Islet of Langerhans (tissue), 1 donor: ENCODE results near the gene NEO1.
"Not testable (repeated sequence)": the region's sequence is repeated elsewhere in the genome, so short reads cannot be mapped to it uniquely, and the experiment has no call there.

Experiments used
- FAIRE-seq: peaks from one replicate; lab custom pipeline; 2011; peaks lifted over from hg19 to GRCh38; lab: Jason Lieb, UNC

Gene NEO1

GRCh38 chr15:73265536-73266153, 213.4 kb downstream of the NEO1 start:
- FAIRE-seq: peak; percentile 88

GRCh38 chr15:73268457-73268856, 216.2 kb downstream of the NEO1 start:
- FAIRE-seq: no peak

DNA sequence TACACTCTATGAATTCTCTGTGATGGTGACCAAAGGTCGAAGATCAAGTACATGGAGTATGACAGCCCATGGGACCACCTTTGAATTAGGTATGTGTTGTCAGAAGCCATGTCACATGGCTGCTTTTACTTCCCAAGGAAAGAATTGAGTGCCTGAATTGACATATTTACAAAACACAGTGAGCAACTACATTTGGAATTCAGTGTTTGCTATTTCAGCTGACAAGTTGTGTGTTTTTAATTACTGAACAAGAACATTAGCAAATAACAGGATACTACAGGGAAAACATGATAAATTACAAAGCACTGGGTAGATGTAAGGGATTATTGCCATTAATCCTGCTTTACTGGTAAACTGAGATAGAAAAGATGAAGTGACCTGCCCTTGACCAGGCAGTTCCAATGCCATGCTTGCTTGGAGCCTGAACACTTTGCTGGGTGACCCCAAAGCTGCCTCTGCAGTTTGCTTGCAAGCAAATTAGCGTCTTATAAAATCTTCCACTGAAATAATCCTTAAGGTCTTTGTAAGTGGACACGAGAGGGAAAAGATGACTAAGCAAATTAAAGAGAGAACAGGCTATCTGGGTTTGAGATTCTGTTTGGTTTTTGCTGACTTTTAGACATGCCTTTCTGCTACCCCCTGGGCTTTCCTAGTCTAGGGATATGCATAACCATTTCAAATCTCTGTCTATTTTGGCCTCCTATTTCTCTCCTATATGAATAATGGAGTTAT, 218.3 kb downstream of the NEO1 start:
- no peak for FAIRE-seq

DNA sequence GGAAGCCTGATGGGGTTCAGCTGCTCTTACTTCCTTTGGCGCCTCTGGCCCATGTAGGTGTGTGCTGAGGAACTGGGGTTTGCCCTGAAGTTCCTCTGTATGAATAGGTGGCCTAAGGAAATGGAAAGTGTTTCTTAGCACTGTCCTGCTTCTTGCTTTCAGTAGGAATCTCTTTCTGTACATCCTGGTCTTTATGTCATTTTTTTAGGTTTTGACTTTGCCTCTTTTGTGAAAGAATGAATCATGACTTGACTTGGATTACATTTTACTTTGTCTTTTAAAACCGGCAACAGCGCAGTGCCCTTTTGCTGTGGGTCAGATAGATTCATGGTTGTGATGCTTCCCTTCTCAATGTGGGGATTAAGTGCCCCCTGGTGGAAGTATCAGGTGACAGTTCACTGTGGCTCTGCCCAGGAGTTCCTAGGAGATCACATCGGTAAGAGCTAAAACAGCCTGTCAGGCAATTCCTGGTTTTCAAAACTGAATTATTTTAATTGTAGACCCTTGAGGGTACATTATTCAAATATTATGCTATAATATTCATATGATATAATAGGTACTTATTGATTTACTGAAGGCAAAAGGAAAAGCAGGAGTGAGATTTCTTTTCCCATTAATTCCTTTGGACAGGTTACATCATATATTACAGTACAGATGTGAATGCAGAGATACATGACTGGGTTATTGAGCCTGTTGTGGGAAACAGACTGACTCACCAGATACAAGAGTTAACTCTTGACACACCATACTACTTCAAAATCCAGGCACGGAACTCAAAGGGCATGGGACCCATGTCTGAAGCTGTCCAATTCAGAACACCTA, 221.1 kb downstream of the NEO1 start:
- FAIRE-seq: peak; percentile 82

GRCh38 chr15:73275862-73276261, 223.6 kb downstream of the NEO1 start:
- no peak for FAIRE-seq

DNA sequence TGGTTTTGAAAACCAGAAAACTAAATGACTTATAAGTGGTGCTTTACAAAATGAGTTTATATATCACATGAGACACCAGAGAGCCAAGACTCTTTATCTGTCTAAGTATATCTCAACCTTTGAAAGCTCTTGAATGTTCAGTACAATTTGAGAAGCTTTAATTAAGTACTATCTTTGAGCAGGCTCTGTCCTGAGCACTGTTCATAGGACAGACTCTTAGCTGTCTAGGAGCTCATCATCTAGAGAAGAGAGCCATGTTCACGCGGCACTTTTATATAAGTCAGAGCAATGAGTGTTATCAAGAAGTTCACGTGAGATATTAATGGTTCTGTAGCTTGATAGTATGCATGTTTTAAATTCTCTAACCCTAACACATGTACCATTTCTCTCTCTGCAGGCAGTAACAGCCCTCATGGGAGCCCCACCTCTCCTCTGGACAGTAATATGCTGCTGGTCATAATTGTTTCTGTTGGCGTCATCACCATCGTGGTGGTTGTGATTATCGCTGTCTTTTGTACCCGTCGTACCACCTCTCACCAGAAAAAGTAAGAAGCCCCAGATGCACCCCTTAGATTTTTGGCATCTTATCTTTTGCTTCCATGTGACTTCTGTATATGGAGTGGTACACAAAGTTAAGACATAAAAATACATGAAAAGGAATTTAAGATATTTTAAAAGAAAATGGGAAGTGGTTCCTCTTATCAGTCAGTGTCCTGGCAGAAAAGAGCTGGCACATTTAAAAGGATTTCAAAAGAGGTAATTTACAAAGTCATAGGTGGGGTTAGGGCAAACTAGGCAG, 230.5 kb downstream of the NEO1 start:
- no peak for FAIRE-seq

DNA sequence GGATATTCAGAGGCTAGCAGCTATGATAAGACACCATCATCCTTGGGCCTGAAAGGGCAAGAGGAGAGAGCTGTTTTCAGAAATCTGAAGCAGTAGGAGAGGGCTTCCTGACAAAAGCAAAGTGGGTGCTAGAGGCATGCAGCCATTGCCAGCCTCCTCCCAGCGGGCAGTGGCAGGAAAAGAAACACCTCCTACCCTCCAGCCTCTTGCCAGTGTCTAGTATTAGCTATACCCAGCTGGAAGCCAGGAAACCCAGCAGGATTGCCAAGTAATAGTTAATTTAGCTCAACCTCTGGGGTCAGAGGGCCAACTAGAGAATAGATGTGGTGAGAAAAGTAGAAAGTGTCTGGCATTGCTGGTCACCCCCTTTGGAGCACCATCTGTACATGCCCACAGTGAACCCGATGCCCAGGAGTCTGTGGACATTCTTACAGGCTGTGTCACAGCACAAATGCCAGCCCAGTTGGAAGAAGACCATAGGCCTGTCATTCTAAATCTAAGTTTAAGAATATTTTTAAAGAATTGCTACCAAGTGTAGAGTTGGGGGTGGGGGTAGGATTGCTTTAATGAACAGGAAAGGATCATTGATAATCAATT, 231.2 kb downstream of the NEO1 start:
- no peak for FAIRE-seq

- FAIRE-seq: no peak
Measured at GRCh38 chr15:73284090-73284716, 231.9 kb downstream of the NEO1 start.

- no peak for FAIRE-seq
Measured at GRCh38 chr15:73286311-73286710, 234.0 kb downstream of the NEO1 start.

DNA sequence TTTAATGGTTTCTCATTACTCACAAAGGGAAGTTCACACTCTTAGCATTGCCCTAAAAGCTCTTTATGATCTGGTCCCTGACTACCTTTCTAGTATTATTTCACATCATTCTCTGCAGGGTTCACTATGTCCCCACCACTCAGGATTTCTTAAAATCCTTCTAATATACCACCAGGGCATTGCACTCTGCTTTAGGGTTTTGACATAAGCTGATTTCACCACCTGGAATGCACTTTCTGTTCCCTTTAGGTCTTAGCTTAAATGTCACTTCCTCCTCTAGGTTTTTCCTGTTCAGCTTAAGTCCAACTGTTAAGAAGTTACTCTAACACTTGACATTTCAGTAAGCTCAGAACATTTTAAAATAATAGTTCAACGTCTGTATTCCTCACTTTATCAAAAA, 234.8 kb downstream of the NEO1 start:
- no peak for FAIRE-seq

- no peak for FAIRE-seq
Measured at GRCh38 chr15:73291441-73291840, 239.2 kb downstream of the NEO1 start.

DNA sequence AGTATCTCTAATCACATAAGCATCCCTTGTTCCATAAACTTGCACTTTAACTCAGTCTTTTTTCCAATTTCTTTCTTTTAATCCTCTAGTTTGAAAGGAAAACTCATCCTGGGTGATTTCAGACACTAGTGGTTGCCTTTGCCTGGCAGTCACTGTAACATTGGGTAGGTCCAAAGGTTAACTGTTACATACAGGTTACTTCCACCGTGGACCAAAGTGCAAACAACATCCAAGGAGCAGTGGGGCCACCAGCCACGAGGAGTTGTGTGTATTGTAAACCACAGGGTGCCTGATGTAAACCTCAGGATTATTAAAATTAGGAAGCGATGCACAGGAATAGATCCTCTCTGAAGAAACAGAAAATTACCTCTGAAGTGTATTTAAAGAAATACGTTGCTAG, 241.5 kb downstream of the NEO1 start:
- FAIRE-seq: no peak

GRCh38 chr15:73295630-73296286, 243.5 kb downstream of the NEO1 start:
- FAIRE-seq: no peak

- FAIRE-seq: no peak
Measured at GRCh38 chr15:73296609-73297353, 244.5 kb downstream of the NEO1 start.

- FAIRE-seq: no peak
Measured at GRCh38 chr15:73298522-73299245, 246.4 kb downstream of the NEO1 start.

- FAIRE-seq: not testable (repeated sequence)
Measured at GRCh38 chr15:73300286-73300685, 248.0 kb downstream of the NEO1 start.

GRCh38 chr15:73303636-73304035, 251.4 kb downstream of the NEO1 start:
- no peak for FAIRE-seq

DNA sequence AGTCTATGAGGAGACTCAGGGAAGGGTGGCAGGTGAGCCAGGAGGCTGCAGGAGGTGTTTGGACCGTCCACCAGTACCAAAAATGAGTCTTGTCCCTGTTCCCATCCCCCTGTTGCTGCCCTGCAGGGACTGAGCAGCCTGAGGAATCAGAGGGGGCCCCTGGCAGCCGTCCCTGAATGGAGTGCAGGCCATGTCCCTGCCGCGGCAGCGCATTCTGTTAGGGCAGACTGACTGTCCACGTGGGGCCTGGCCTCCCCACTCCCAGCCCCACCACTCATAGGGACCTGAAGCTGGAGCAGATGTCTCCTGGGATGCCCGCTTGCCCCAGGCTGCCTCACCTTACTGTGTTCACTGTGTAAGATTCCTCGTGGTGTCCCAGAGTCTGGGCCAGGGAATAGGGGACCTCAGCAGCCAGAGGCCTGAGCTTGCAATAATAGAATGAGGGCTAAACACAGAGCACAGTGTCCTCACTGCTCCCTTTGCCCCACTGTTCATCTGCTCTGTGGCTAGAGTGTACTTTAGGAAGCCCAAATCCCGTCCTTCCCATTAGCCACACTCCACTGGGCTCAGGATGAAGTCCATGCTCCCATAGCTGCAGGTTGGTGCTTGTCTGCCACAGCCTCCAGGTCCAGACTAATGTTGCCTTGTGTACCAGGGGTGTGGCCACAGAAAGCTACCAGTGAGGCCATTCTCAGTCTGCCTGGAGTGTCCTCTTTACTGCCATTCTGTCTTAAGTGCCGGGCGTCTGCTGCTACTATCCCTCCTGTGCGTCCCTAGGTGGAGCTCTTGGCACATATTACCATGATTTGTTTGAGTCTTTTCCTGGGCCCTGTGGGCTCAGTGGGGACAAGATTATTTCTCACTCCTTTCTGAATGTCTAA, 253.3 kb downstream of the NEO1 start:
- FAIRE-seq: peak; percentile 76

DNA sequence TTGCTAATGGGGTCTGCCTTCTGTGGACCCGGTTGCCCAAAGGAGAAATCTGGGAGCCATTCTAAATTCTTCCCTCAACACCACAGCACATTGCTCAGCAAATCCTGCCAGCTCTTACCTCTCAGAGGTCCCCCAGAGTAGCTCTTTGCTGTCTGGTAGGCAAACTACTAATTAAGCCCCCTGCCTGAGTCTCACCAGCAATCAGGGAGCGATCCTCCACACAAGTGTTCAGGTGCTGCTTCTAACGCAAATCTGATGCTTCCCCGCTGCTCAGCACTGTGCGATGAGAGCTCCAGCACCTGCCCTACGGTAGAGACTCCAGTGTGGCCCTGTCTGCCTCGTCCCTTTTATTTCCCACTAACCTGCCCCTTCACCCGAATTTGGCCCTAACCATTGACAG, 256.0 kb downstream of the NEO1 start:
- no peak for FAIRE-seq
